Loucy (cell line): ENCODE results near the gene RAB3D.
A peak's percentile ranks its signal among the peaks of the same experiment; 100 is the strongest.

Experiments
- H2AFZ ChIP-seq: fragments of 200-600 bp; sonication (generic); 2 replicates; pipeline ENCODE4 v1.6.0; 2016; ENCODE audit warnings: antibody characterized with exemption, mild to moderate bottlenecking, low read length, moderate library complexity
- H3F3A ChIP-seq: fragments of 200-600 bp; 2 replicates; pipeline ENCODE4 v1.6.0; 2016; ENCODE audit warnings: antibody characterized with exemption, low read depth, mild to moderate bottlenecking
- H3K27me3 ChIP-seq: fragments of 200-600 bp; sonication (generic); 2 replicates; pipeline ENCODE4 v1.6.1; 2014; ENCODE audit warnings: low read length, mild to moderate bottlenecking; ENCODE audit not compliant: insufficient read depth, poor library complexity, severe bottlenecking
- H3K36me3 ChIP-seq: fragments of 200-600 bp; sonication (generic); 2 replicates; pipeline ENCODE4 v1.6.1; 2016; ENCODE audit warnings: low read length; ENCODE audit not compliant: insufficient read depth
- H3K4me1 ChIP-seq: fragments of 200-600 bp; sonication (generic); 2 replicates; pipeline ENCODE4 v1.5.1; 2014; ENCODE audit warnings: low read length, mild to moderate bottlenecking; ENCODE audit not compliant: insufficient read depth, poor library complexity, severe bottlenecking
- H3K4me2 ChIP-seq: fragments of 200-600 bp; sonication (generic); 2 replicates; pipeline ENCODE4 v1.6.0; 2014; ENCODE audit warnings: antibody characterized with exemption, low read length, low read depth, mild to moderate bottlenecking; ENCODE audit not compliant: poor library complexity, severe bottlenecking
- H3K4me3 ChIP-seq: fragments of 200-600 bp; sonication (generic); 2 replicates; pipeline ENCODE4 v1.5.1; 2014; ENCODE audit warnings: low read length, mild to moderate bottlenecking, mixed read lengths; ENCODE audit not compliant: poor library complexity, severe bottlenecking
- H3K79me2 ChIP-seq: fragments of 200-600 bp; sonication (generic); 2 replicates; pipeline ENCODE4 v1.6.1; 2014; ENCODE audit warnings: low read length; ENCODE audit not compliant: insufficient read depth
- H3K9ac ChIP-seq: fragments of 200-600 bp; sonication (generic); 2 replicates; pipeline ENCODE4 v1.6.0; 2014; ENCODE audit warnings: mild to moderate bottlenecking, low read depth, low read length, moderate library complexity; ENCODE audit not compliant: poor library complexity, severe bottlenecking
- H3K9me2 ChIP-seq: fragments of 200-600 bp; sonication (generic); replicated peaks from 2 replicates; pipeline ENCODE4 v1.6.1; 2016; ENCODE audit warnings: low read depth, low read length, mixed read lengths
- H3K9me3 ChIP-seq: fragments of 200-600 bp; sonication (generic); 2 replicates; pipeline ENCODE4 v1.6.1; 2014; ENCODE audit warnings: mild to moderate bottlenecking, antibody characterized with exemption, low read length, low read depth; ENCODE audit not compliant: insufficient read depth
- H4K20me1 ChIP-seq: fragments of 200-600 bp; sonication (generic); 2 replicates; pipeline ENCODE4 v1.6.0; 2014; ENCODE audit warnings: antibody characterized with exemption, low read length, mild to moderate bottlenecking; ENCODE audit not compliant: insufficient read depth, poor library complexity, severe bottlenecking
- EZH2phosphoT487 ChIP-seq: fragments of 200-600 bp; IDR thresholded peaks from 2 replicates; pipeline ENCODE4 v1.6.1; 2018; ENCODE audit warnings: antibody characterized with exemption, mild to moderate bottlenecking, moderate library complexity, borderline replicate concordance
- TF ChIP-seq, protein P1 (sequence below): fragments of 200-600 bp; sonication (generic); conservative IDR thresholded peaks from 2 replicates; pipeline ENCODE4 v1.5.1; 2014; ENCODE audit warnings: mild to moderate bottlenecking, antibody characterized with exemption, low read length

RAB3D gene

GRCh38 chr19:11374433-11375142 lies 35.1 kb upstream of the RAB3D start, which contains the start of gene SWSAP1:
Gene SWSAP1, plus strand, starts transcription at chr19:11374666. Its CDS starts 15 bp downstream, at chr19:11374681.
- Histone ChIP-seq H3K36me3 (no peaks in the 10 kb centered on the region), H2AFZ (peak within 1 kb of the TSS; percentile 74), H3K9ac (peak within 1 kb of the TSS; percentile 93), H3K79me2 (peaks cover 20% of the 10 kb centered on the region; the same call in 1 of the 2 replicates), H3K4me3 (peak within 1 kb of the TSS; percentile 90), H3K4me2 (peak within 1 kb of the TSS; percentile 92), H3K9me3 (no peaks in the 10 kb centered on the region), H4K20me1 (peaks cover 5% of the 10 kb centered on the region), H3K27me3 (no peaks in the 10 kb centered on the region), H3F3A (no peaks in the 10 kb centered on the region), H3K9me2 (no peaks in the 10 kb centered on the region), H3K4me1 (peaks cover 33% of the 10 kb centered on the region)
- TF ChIP-seq, protein P1, sequence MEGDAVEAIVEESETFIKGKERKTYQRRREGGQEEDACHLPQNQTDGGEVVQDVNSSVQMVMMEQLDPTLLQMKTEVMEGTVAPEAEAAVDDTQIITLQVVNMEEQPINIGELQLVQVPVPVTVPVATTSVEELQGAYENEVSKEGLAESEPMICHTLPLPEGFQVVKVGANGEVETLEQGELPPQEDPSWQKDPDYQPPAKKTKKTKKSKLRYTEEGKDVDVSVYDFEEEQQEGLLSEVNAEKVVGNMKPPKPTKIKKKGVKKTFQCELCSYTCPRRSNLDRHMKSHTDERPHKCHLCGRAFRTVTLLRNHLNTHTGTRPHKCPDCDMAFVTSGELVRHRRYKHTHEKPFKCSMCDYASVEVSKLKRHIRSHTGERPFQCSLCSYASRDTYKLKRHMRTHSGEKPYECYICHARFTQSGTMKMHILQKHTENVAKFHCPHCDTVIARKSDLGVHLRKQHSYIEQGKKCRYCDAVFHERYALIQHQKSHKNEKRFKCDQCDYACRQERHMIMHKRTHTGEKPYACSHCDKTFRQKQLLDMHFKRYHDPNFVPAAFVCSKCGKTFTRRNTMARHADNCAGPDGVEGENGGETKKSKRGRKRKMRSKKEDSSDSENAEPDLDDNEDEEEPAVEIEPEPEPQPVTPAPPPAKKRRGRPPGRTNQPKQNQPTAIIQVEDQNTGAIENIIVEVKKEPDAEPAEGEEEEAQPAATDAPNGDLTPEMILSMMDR = no peak

DNA sequence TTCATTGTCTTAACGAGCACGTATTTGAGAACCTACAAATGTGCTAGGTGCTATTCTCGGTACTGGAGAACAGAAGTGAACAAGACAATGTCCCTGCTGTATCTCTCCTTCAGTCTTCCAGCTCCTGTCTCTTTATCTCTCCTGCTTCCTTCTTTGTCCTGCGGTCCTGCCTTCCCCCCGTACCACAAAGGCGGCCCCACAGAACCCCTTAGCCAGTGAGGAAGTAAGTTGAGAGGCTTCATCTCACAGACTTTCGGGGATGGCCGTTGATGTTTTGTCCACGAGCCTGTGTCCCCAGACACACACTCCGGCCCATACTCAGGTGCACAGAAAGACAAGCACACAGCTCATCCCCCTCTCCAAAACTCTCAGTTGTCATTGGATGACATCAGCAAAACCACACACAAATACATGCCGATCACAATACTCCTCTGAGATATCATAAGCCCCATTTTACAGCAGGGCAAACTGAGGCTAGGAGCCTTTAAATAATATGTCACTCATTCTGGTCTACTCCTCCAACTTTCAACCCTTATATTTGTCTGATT lies 34.5 kb upstream of the RAB3D start:
- no peaks in the 10 kb centered on the region for H3K9me3 ChIP-seq
- H3K9ac ChIP-seq = peak overlapping the region; percentile 93
- TF ChIP-seq, protein P1 = no peak
- TF ChIP-seq EZH2phosphoT487 = no peak

DNA sequence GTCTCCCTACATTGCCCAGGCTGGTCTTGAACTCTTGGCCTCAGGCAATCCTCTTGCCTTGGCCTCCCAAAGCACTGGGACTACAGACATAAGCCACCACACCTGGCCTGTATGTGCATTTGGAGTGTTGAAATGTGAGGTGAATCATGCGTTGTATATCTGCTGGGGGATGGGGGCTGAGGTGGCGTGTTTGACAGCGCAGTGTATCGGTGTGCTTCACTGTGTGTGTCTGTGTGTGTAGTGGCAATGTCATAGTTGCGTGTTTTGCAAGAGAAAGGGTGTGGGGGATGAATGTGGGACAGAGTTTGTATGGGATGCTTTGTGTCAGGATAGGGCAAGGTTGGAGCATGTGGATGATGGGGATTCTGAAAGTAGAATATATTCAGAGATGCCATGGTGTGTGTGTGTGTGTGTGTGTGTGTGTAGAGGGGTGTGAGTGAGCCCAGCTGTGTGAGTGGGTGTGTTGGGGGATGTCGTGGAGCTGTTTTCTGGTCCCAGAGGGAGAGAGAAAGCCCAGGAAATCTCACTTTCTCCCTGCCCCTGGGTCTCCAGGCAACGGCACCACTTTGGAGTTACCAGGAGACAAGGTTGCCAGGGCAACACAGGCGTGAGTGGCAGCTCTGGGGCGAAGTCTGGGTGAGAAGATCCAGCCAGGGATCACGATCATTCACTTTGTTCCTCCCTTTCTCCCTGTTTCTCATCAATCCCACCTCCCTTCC lies 33.9 kb upstream of the RAB3D start:
- Histone ChIP-seq H4K20me1 (peaks cover 5% of the 10 kb centered on the region), H3K9me3 (no peaks in the 10 kb centered on the region), H2AFZ (no peak overlapping the region), H3K4me3 (peak overlapping the region; percentile 90), H3K4me1 (peaks cover 33% of the 10 kb centered on the region), H3K27me3 (no peaks in the 10 kb centered on the region), H3K4me2 (peak overlapping the region; percentile 77), H3F3A (no peaks in the 10 kb centered on the region), H3K9ac (peak overlapping the region; percentile 93), H3K79me2 (peaks cover 20% of the 10 kb centered on the region; the same call in 1 of the 2 replicates), H3K36me3 (no peaks in the 10 kb centered on the region), H3K9me2 (no peaks in the 10 kb centered on the region)
- TF ChIP-seq, protein P1 = no peak
- TF ChIP-seq EZH2phosphoT487 = no peak

More for the DNA sequence above, 34.5 kb upstream of the RAB3D start:
- no peaks in the 10 kb centered on the region for H3F3A ChIP-seq
- H3K36me3 ChIP-seq = no peaks in the 10 kb centered on the region
- H3K79me2 ChIP-seq = peaks cover 20% of the 10 kb centered on the region; the same call in 1 of the 2 replicates
- peaks cover 5% of the 10 kb centered on the region for H4K20me1 ChIP-seq
- H3K27me3 ChIP-seq = no peaks in the 10 kb centered on the region
- H3K4me3 ChIP-seq = peak overlapping the region; percentile 90
- H3K9me2 ChIP-seq = no peaks in the 10 kb centered on the region
- H3K4me2 ChIP-seq = peak overlapping the region; percentile 77
- H3K4me1 ChIP-seq = peaks cover 33% of the 10 kb centered on the region
- no peak overlapping the region for H2AFZ ChIP-seq
